Endothelial cell of umbilical vein (primary cell): ENCODE results near the gene VSIG4. TPM values are rescaled to one million over a fixed set of nuclear protein-coding genes. Genes with fewer than 3 reads are reported as not detected.

Experiments used
- BruUV-seq: library from RNA; stranded (reverse); fragments of 400-500 nt; replicated peaks from 2 replicates; lab custom pipeline; 2021; lab: Mats Ljungman, UMichigan
- CTCF ChIA-PET: fragments of 300-600, 350-600 bp; sonication (Branson Sonifier 250); formaldehyde crosslinking; loops from one replicate; lab custom pipeline; 2021; ENCODE audit warnings: antibody characterized with exemption, inconsistent platforms; lab: Charles Lee
- POLR2A ChIA-PET: fragments of 300-600, 350-600 bp; sonication (Branson Sonifier 250); formaldehyde crosslinking; loops from one replicate; lab custom pipeline; 2021; ENCODE audit warnings: antibody characterized with exemption, inconsistent platforms; lab: Charles Lee
- DNase-seq: peaks from one replicate; pipeline ENCODE4 v3.0.0-alpha.2; 2011; ENCODE audit warnings: low read depth, low spot score
- FAIRE-seq: peaks from 2 replicates; lab custom pipeline; 2011; peaks lifted over from hg19 to GRCh38; lab: Jason Lieb, UNC
- H2AFZ ChIP-seq: 2 replicates; pipeline ENCODE4 v1.6.0; 2012; ENCODE audit warnings: low read depth, low read length, control low read depth, inconsistent platforms
- H3K27ac ChIP-seq: 2 replicates; pipeline ENCODE4 v1.5.1; 2011; ENCODE audit warnings: low read depth, mild to moderate bottlenecking, control low read depth, low read length, moderate library complexity; ENCODE audit not compliant: insufficient read depth
- H3K27me3 ChIP-seq, 2 experiments: 2 replicates each; pipeline versions ENCODE4 v1.6.0 to v1.6.1; 2011; ENCODE audit warnings: low read length in 2 of 2, mixed read lengths in 1 of 2; ENCODE audit not compliant: control insufficient read depth in 2 of 2, insufficient read depth in 2 of 2
- H3K36me3 ChIP-seq, 2 experiments: 2 replicates in 1 of 2; 3 replicates in 1 of 2; pipeline ENCODE4 v1.5.1; 2011; ENCODE audit warnings: low read length in 2 of 2, mild to moderate bottlenecking in 1 of 2, moderate library complexity in 1 of 2; ENCODE audit not compliant: control insufficient read depth in 2 of 2, insufficient read depth in 2 of 2; ENCODE audit errors: extremely low read depth in 1 of 2
- H3K4me1 ChIP-seq: 3 replicates; pipeline ENCODE4 v1.5.1; 2011; ENCODE audit warnings: mild to moderate bottlenecking, low read length; ENCODE audit not compliant: control insufficient read depth, insufficient read depth; ENCODE audit errors: extremely low read depth
- H3K4me2 ChIP-seq: 2 replicates; pipeline ENCODE4 v1.6.1; 2011; ENCODE audit warnings: low read length, control low read depth, mixed read lengths; ENCODE audit not compliant: insufficient read depth
- H3K4me3 ChIP-seq, 3 experiments: fragments of 200-600 bp in 1 of 3; sonication (generic), shearing (Covaris generic) in 1 of 3; replicated peaks in 1 of 3; 2 replicates each; pipeline ENCODE4 v1.5.1; 2011 to 2016; ENCODE audit warnings: control low read depth in 3 of 3, low read length in 3 of 3, mild to moderate bottlenecking in 2 of 3, inconsistent platforms in 1 of 3, low read depth in 1 of 3, moderate library complexity in 1 of 3; ENCODE audit not compliant: insufficient read depth in 1 of 3
- H3K79me2 ChIP-seq: 2 replicates; pipeline ENCODE4 v1.6.0; 2012; ENCODE audit warnings: low read length, inconsistent platforms; ENCODE audit not compliant: control insufficient read depth, insufficient read depth
- H3K9ac ChIP-seq: replicated peaks from 2 replicates; pipeline ENCODE3; 2011; ENCODE audit warnings: low read length, control low read depth; ENCODE audit not compliant: insufficient read depth; ENCODE audit errors: extremely low read depth
- H3K9me1 ChIP-seq: replicated peaks from 3 replicates; pipeline ENCODE4 v1.6.0; 2011; ENCODE audit warnings: mild to moderate bottlenecking, low read length; ENCODE audit not compliant: control insufficient read depth, insufficient read depth; ENCODE audit errors: extremely low read depth
- H3K9me3 ChIP-seq: replicated peaks from 2 replicates; pipeline ENCODE4 v1.5.1; 2012; ENCODE audit warnings: low read length, inconsistent platforms; ENCODE audit not compliant: control insufficient read depth, insufficient read depth
- H4K20me1 ChIP-seq: replicated peaks from 2 replicates; pipeline ENCODE3; 2011; ENCODE audit warnings: mild to moderate bottlenecking, low read length; ENCODE audit not compliant: control insufficient read depth, insufficient read depth; ENCODE audit errors: extremely low read depth
- EZH2 ChIP-seq: IDR thresholded peaks from 2 replicates; pipeline ENCODE4 v1.6.1; 2012; ENCODE audit warnings: borderline replicate concordance, low read depth, mild to moderate bottlenecking, moderate library complexity, low read length, inconsistent platforms; ENCODE audit not compliant: severe bottlenecking
- FOS ChIP-seq: IDR thresholded peaks from 2 replicates; pipeline ENCODE4 v1.6.1; 2011; ENCODE audit warnings: mild to moderate bottlenecking, low read length, moderate library complexity, borderline replicate concordance; ENCODE audit not compliant: insufficient read depth
- GATA2 ChIP-seq: IDR thresholded peaks from 2 replicates; pipeline ENCODE4 v1.7.0; 2011; ENCODE audit warnings: low read depth, mild to moderate bottlenecking, moderate library complexity, mixed read lengths, low read length; ENCODE audit not compliant: insufficient read length, insufficient read depth
- JUN ChIP-seq: IDR thresholded peaks from 2 replicates; pipeline ENCODE4 v1.6.1; 2011; ENCODE audit warnings: borderline replicate concordance, low read depth; ENCODE audit not compliant: insufficient read length, insufficient read depth
- MYC ChIP-seq: IDR thresholded peaks from one replicate; pipeline ENCODE4 v1.6.1; 2011; ENCODE audit warnings: mild to moderate bottlenecking, low read depth, low read length
- dilution Hi-C: fragments of 300-500 bp; cut with MboI; formaldehyde crosslinking; loops from one replicate; pipeline ENCODE4 v1.15.0; 2019; ENCODE audit warnings: low sequenced_read_pairs; ENCODE audit not compliant: extremely low pct_ligation_motif_present
- intact Hi-C: fragments of 100-400 bp; cut with micrococcal nuclease; formaldehyde crosslinking; loops from one replicate; pipeline ENCODE4 v1.10.0; 2022
- polyA plus RNA-seq, 4 experiments: library from polyadenylated mRNA; depleted of rRNA in 3 of 4; stranded (reverse) in 3 of 4; unstranded in 1 of 4; fragments of >200 nt; gene quantifications; 2 replicates each; pipeline versions ENCODE4 v1.2.1 to v1.2.3, GENCODE V29; 2011 to 2012; ENCODE audit warnings: missing spikeins in 1 of 4
- total RNA-seq: library from RNA; stranded (reverse); gene quantifications from 2 replicates; pipeline ENCODE4 v1.2.3, GENCODE V29; 2021

Gene VSIG4
- total and polyA plus RNA-seq, 2 donors (not counting 3 experiments of a cell fraction or from before 2014, with no cell fraction given): not detected

DNA sequence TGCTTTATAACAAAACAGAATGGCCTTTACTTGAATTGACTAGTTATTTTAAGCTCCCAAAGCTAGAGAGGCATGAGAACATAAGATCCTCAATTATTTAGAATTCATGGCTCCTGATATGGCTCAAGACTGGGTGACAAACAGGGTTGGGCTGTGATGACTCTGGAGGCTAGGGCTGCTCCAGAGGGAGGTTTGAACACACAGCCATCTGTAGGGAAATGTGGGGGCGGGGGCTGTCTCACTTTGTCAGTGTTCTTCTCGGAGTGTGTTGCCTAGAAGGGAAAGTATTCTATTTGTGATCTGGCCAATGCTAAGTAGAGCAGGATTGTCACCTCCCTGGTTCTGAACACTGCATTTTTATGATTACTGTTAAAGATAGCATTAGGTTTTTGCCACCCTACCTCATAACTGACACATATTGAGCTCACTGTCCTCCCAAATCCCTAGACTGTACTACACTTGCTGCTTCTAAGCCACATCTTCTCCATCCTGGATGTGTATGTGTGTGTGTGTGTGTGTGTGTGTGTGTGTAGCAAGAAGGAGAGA, 45.9 kb downstream of the VSIG4 start:
- no TSS peak for BruUV-seq
- H3K4me3 ChIP-seq: no peak overlapping the region
- no peaks in the 10 kb centered on the region for H3K9me3 ChIP-seq
- no peak overlapping the region for H2AFZ ChIP-seq
- ChIA-PET POLR2A (no interaction called here), CTCF (no interaction called here)
- intact Hi-C loops (no loop called here), dilution Hi-C loops (no loop called here)
- H3K9ac ChIP-seq: no peak overlapping the region
- H3K9me1 ChIP-seq: no peaks in the 10 kb centered on the region
- no peaks in the 10 kb centered on the region for H4K20me1 ChIP-seq
- FAIRE-seq (no peak), DNase-seq (no peak)
- no peak overlapping the region for H3K4me2 ChIP-seq
- H3K27ac ChIP-seq: no peak overlapping the region
- no peaks in the 10 kb centered on the region for H3K4me1 ChIP-seq
- no peaks in the 10 kb centered on the region for H3K79me2 ChIP-seq
- TF ChIP-seq FOS (no peak), GATA2 (no peak), MYC (no peak)
- H3K36me3 ChIP-seq: no peaks in the 10 kb centered on the region
- H3K27me3 ChIP-seq: no peaks in the 10 kb centered on the region

DNA sequence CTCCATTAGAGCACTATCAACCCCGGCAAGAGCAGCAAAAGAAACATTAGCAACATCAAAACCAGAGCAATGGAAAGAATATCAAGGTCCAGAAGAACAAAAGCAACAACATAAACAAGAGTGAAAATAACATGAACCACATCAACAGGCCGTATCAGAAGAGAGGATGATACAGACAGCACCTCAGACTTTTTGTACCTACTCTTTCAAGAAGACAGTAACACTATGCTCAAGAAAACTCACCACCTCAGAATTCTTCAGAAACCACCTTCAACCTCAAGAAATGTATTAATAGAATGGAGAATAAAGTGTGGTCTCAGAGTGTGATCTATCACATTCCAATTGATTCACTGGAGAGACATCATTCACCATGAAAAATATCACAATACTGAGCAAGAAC, 46.5 kb downstream of the VSIG4 start:
- Histone ChIP-seq H3K9me3 (no peaks in the 10 kb centered on the region), H3K9ac (no peak overlapping the region), H3K4me1 (no peaks in the 10 kb centered on the region), H3K79me2 (no peaks in the 10 kb centered on the region), H2AFZ (no peak overlapping the region), H3K36me3 (no peaks in the 10 kb centered on the region), H3K27ac (no peak overlapping the region), H3K27me3 (no peaks in the 10 kb centered on the region), H3K4me3 (no peak overlapping the region), H3K9me1 (no peaks in the 10 kb centered on the region), H4K20me1 (no peaks in the 10 kb centered on the region), H3K4me2 (no peak overlapping the region)
- intact Hi-C loops: no loop called here
- POLR2A ChIA-PET: no interaction called here
- dilution Hi-C loops: no loop called here
- DNase-seq (no peak), FAIRE-seq (no peak)
- TF ChIP-seq JUN: no peak
- no peak for TF ChIP-seq EZH2
- CTCF ChIA-PET: interaction anchor here (0.5 kb wide), 1 partner anchor 114 kb away, joined by 4 read pairs; no protein-coding TSS in a partner anchor
- no TSS peak for BruUV-seq
